ENCODE results near the gene NYNRIN.
"Not testable (repeated sequence)": the region's sequence is repeated elsewhere in the genome, so short reads cannot be mapped to it uniquely, and the experiment has no call there.

Gene NYNRIN

GRCh38 chr14:24398653-24399446, at the start of gene NYNRIN:
Gene NYNRIN (plus strand): TSS chr14:24399003. CDS start chr14:24399247, 244 bp downstream.
- in situ Hi-C loops (cut with MboI; ENCODE audit: low sequenced_read_pairs) = no loop called here

- in situ Hi-C loops (cut with MboI; ENCODE audit: low sequenced_read_pairs) = no loop called here
Measured at GRCh38 chr14:24349742-24350141, 49.1 kb upstream of the NYNRIN start.

- in situ Hi-C loops (cut with MboI; ENCODE audit: low sequenced_read_pairs) = no loop called here
Measured at GRCh38 chr14:24351517-24351916, 47.3 kb upstream of the NYNRIN start.

- in situ Hi-C loops (cut with MboI; ENCODE audit: low sequenced_read_pairs) = no loop called here
Measured at GRCh38 chr14:24353559-24354481, 45.0 kb upstream of the NYNRIN start.

- in situ Hi-C loops (cut with MboI; ENCODE audit: low sequenced_read_pairs) = not testable (repeated sequence)
Measured at GRCh38 chr14:24354482-24354825, 44.3 kb upstream of the NYNRIN start.

- in situ Hi-C loops (cut with MboI; ENCODE audit: low sequenced_read_pairs) = no loop called here
Measured at GRCh38 chr14:24355009-24355408, 43.8 kb upstream of the NYNRIN start.

GRCh38 chr14:24356208-24356607, 42.6 kb upstream of the NYNRIN start:
- in situ Hi-C loops (cut with MboI; ENCODE audit: low sequenced_read_pairs) = no loop called here

GRCh38 chr14:24360281-24360680, 38.5 kb upstream of the NYNRIN start:
- in situ Hi-C loops (cut with MboI; ENCODE audit: low sequenced_read_pairs) = no loop called here

GRCh38 chr14:24361326-24361725, 37.5 kb upstream of the NYNRIN start:
- in situ Hi-C loops (cut with MboI; ENCODE audit: low sequenced_read_pairs) = no loop called here

GRCh38 chr14:24362241-24362960, 36.4 kb upstream of the NYNRIN start:
- in situ Hi-C loops (cut with MboI; ENCODE audit: low sequenced_read_pairs) = no loop called here

GRCh38 chr14:24363401-24363800, 35.4 kb upstream of the NYNRIN start:
- in situ Hi-C loops (cut with MboI; ENCODE audit: low sequenced_read_pairs) = no loop called here

- in situ Hi-C loops (cut with MboI; ENCODE audit: low sequenced_read_pairs) = no loop called here
Measured at GRCh38 chr14:24364841-24365240, 34.0 kb upstream of the NYNRIN start.

- in situ Hi-C loops (cut with MboI; ENCODE audit: low sequenced_read_pairs) = no loop called here
Measured at GRCh38 chr14:24365600-24366412, 33.0 kb upstream of the NYNRIN start.

GRCh38 chr14:24366413-24366720, 32.4 kb upstream of the NYNRIN start:
- in situ Hi-C loops (cut with MboI; ENCODE audit: low sequenced_read_pairs) = no loop called here

GRCh38 chr14:24366721-24367513, 31.9 kb upstream of the NYNRIN start:
- in situ Hi-C loops (cut with MboI; ENCODE audit: low sequenced_read_pairs) = no loop called here

- in situ Hi-C loops (cut with MboI; ENCODE audit: low sequenced_read_pairs) = no loop called here
Measured at GRCh38 chr14:24367514-24368211, 31.1 kb upstream of the NYNRIN start, which contains the start of gene NFATC4. Gene NFATC4 (plus strand): TSS chr14:24368184. CDS start chr14:24368341, 157 bp downstream.

GRCh38 chr14:24368212-24368561, 30.6 kb upstream of the NYNRIN start:
- in situ Hi-C loops (cut with MboI; ENCODE audit: low sequenced_read_pairs) = no loop called here

GRCh38 chr14:24368562-24369252, 30.1 kb upstream of the NYNRIN start:
- in situ Hi-C loops (cut with MboI; ENCODE audit: low sequenced_read_pairs) = no loop called here

GRCh38 chr14:24369463-24369862, 29.3 kb upstream of the NYNRIN start:
- in situ Hi-C loops (cut with MboI; ENCODE audit: low sequenced_read_pairs) = no loop called here

Measured in HL-60/S4 treated with retinoic acid at 250 ng/mL for 4 days and 3 days (cell line).